IMR-90 (cell line): Measurements from ENCODE around the gene PCDHGA8. TPM values are rescaled to one million over a fixed set of nuclear protein-coding genes. Genes with fewer than 3 reads are reported as not detected.
"Not testable (repeated sequence)": the region's sequence is repeated elsewhere in the genome, so short reads cannot be mapped to it uniquely, and the experiment has no call there.

Experiments used
- ATAC-seq: fragments of 200-7000 bp; cut with Tn5 transposase; 2 replicates; pipeline ENCODE4 v1.9.1; 2020; ENCODE audit warnings: low read depth, mild to moderate bottlenecking, moderate library complexity
- BruUV-seq: library from RNA; stranded (reverse); fragments of 400-500 nt; replicated peaks from 2 replicates; lab custom pipeline; 2021; lab: Mats Ljungman, UMichigan
- CTCF ChIA-PET: fragments of 300-600 bp; formaldehyde crosslinking; extraction: SDS; loops from one replicate; lab custom pipeline; 2021; ENCODE audit warnings: antibody characterized with exemption; lab: Yijun Ruan, JAX
- POLR2A ChIA-PET: fragments of 300-600 bp; sonication (Branson Sonifier 250); formaldehyde crosslinking; loops from one replicate; lab custom pipeline; 2022; ENCODE audit warnings: antibody characterized with exemption; ENCODE audit not compliant: unreplicated experiment; lab: Charles Lee
- DNase-seq: peaks from one replicate; pipeline ENCODE4 v3.0.0; 2013
- H2AFZ ChIP-seq: replicated peaks from 2 replicates; pipeline ENCODE3; 2013; ENCODE audit warnings: low read length, mild to moderate bottlenecking; ENCODE audit not compliant: poor library complexity
- H2AK5ac ChIP-seq: 2 replicates; pipeline ENCODE4 v1.6.1; 2013; ENCODE audit warnings: low read depth, low read length, inconsistent platforms
- H2AK9ac ChIP-seq: replicated peaks from 2 replicates; pipeline ENCODE3; 2013; ENCODE audit warnings: mild to moderate bottlenecking, low read depth, low read length, moderate library complexity; ENCODE audit not compliant: poor library complexity
- H2BK120ac ChIP-seq: 2 replicates; pipeline ENCODE4 v1.6.1; 2013; ENCODE audit warnings: low read depth, low read length, inconsistent platforms
- H2BK15ac ChIP-seq: 3 replicates; pipeline ENCODE4 v1.6.1; 2013; ENCODE audit warnings: low read depth, low read length, inconsistent platforms
- H2BK20ac ChIP-seq: 2 replicates; pipeline ENCODE4 v1.6.1; 2013; ENCODE audit warnings: low read depth, mild to moderate bottlenecking, inconsistent platforms, low read length, moderate library complexity
- H2BK5ac ChIP-seq: 2 replicates; pipeline ENCODE4 v1.6.1; 2013; ENCODE audit warnings: mild to moderate bottlenecking, low read depth, low read length, inconsistent platforms; ENCODE audit not compliant: poor library complexity, severe bottlenecking
- H3K14ac ChIP-seq: replicated peaks from 2 replicates; pipeline ENCODE4 v1.6.1; 2013; ENCODE audit warnings: low read depth, low read length, inconsistent platforms
- H3K18ac ChIP-seq: 2 replicates; pipeline ENCODE4 v1.6.1; 2013; ENCODE audit warnings: low read depth, low read length, control low read depth
- H3K23ac ChIP-seq: 2 replicates; pipeline ENCODE4 v1.6.1; 2013; ENCODE audit warnings: low read depth, low read length, inconsistent platforms
- H3K27ac ChIP-seq: 2 replicates; pipeline ENCODE4 v1.5.1; 2013; ENCODE audit warnings: mild to moderate bottlenecking, control low read depth, low read length; ENCODE audit not compliant: insufficient read depth
- H3K27me3 ChIP-seq: 2 replicates; pipeline ENCODE4 v1.6.1; 2013; ENCODE audit warnings: low read length; ENCODE audit not compliant: control insufficient read depth, insufficient read depth
- H3K36me3 ChIP-seq: 2 replicates; pipeline ENCODE4 v1.6.1; 2013; ENCODE audit warnings: low read length, mixed read lengths; ENCODE audit not compliant: control insufficient read depth, insufficient read depth
- H3K4ac ChIP-seq: 2 replicates; pipeline ENCODE4 v1.6.1; 2013; ENCODE audit warnings: low read depth, low read length, inconsistent platforms
- H3K4me1 ChIP-seq: 2 replicates; pipeline ENCODE4 v1.6.1; 2013; ENCODE audit warnings: low read length, mixed read lengths; ENCODE audit not compliant: control insufficient read depth, insufficient read depth
- H3K4me2 ChIP-seq: 2 replicates; pipeline ENCODE4 v1.6.1; 2013; ENCODE audit warnings: low read depth, mild to moderate bottlenecking, control low read depth, low read length, moderate library complexity
- H3K4me3 ChIP-seq: 2 replicates; pipeline ENCODE4 v1.5.1; 2013; ENCODE audit warnings: low read depth, mild to moderate bottlenecking, control low read depth, low read length, moderate library complexity; ENCODE audit not compliant: insufficient read depth
- H3K56ac ChIP-seq: 2 replicates; pipeline ENCODE4 v1.6.1; 2013; ENCODE audit warnings: low read length, inconsistent platforms; ENCODE audit not compliant: insufficient read depth; ENCODE audit errors: extremely low read depth
- H3K79me1 ChIP-seq, 2 experiments: 2 replicates each; pipeline ENCODE4 v1.6.1; 2013; ENCODE audit warnings: low read length in 2 of 2, inconsistent platforms in 1 of 2, low read depth in 1 of 2
- H3K9ac ChIP-seq: 2 replicates; pipeline ENCODE4 v1.6.1; 2013; ENCODE audit warnings: low read depth, low read length, control low read depth
- H3K9me1 ChIP-seq: 2 replicates; pipeline ENCODE4 v1.6.1; 2013; ENCODE audit warnings: low read length, inconsistent platforms; ENCODE audit not compliant: insufficient read depth
- H3K9me3 ChIP-seq: 2 replicates; pipeline ENCODE4 v1.6.1; 2013; ENCODE audit warnings: low read length; ENCODE audit not compliant: control insufficient read depth, insufficient read depth
- H4K20me1 ChIP-seq: 2 replicates; pipeline ENCODE4 v1.6.1; 2013; ENCODE audit warnings: low read length, inconsistent platforms; ENCODE audit not compliant: insufficient read depth
- H4K5ac ChIP-seq: 2 replicates; pipeline ENCODE4 v1.6.1; 2013; ENCODE audit warnings: mild to moderate bottlenecking, low read depth, low read length, control low read depth
- H4K8ac ChIP-seq, 2 experiments: 2 replicates each; pipeline ENCODE4 v1.6.1; 2013; ENCODE audit warnings: low read depth in 2 of 2, low read length in 2 of 2, control low read depth in 1 of 2, inconsistent platforms in 1 of 2
- H4K91ac ChIP-seq: 2 replicates; pipeline ENCODE4 v1.6.1; 2013; ENCODE audit warnings: low read depth, low read length, inconsistent platforms; ENCODE audit not compliant: insufficient read depth
- CTCF ChIP-seq: conservative IDR thresholded peaks from 2 replicates; pipeline ENCODE4 v1.5.1; 2012; ENCODE audit warnings: mild to moderate bottlenecking, low read depth, low read length, improper control_type of control experiment
- RAD21 ChIP-seq: IDR thresholded peaks from 2 replicates; pipeline ENCODE4 v1.6.1; 2012; ENCODE audit warnings: low read length, improper control_type of control experiment
- WGBS, 2 experiments: methylation state at CpG; one replicate each; pipeline versions ENCODE4 v1.1.5 to v1.1.7; 2013; ENCODE audit warnings: missing lambda C conversion rate in 2 of 2; ENCODE audit not compliant: insufficient read length in 1 of 2; ENCODE audit errors: extremely low coverage in 2 of 2; 5-methylcytosine and 5-hydroxymethylcytosine counted together
- dilution Hi-C: fragments of 300-500 bp; cut with HindIII; formaldehyde crosslinking; loops from one replicate; pipeline ENCODE4 v1.14.3; 2018; ENCODE audit warnings: low sequenced_read_pairs; ENCODE audit not compliant: unreplicated experiment
- in situ Hi-C: fragments of 300-500 bp; cut with MboI; formaldehyde crosslinking; loops from 3 replicates; pipeline ENCODE4 v1.14.3; 2019; ENCODE audit warnings: low sequenced_read_pairs, inconsistent platforms, mixed read lengths
- intact Hi-C: fragments of 100-400 bp; cut with micrococcal nuclease; formaldehyde crosslinking; loops from 2 replicates; pipeline ENCODE4 v1.10.0; 2022
- polyA plus RNA-seq, 3 experiments: library from polyadenylated mRNA; depleted of rRNA; stranded (reverse); fragments of >200 nt; gene quantifications; 2 replicates each; pipeline ENCODE4 v1.2.3, GENCODE V29; 2012; ENCODE audit warnings: low replicate concordance in 1 of 3
- total RNA-seq: library from RNA; depleted of rRNA; stranded (reverse); fragments of >200 nt; gene quantifications from 2 replicates; pipeline ENCODE4 v1.2.3, GENCODE V29; 2012

Gene PCDHGA8
- total and polyA plus RNA-seq, 2 of the 4 experiments (the other 2 are of a cell fraction): 0.89 to 2.0 TPM

DNA sequence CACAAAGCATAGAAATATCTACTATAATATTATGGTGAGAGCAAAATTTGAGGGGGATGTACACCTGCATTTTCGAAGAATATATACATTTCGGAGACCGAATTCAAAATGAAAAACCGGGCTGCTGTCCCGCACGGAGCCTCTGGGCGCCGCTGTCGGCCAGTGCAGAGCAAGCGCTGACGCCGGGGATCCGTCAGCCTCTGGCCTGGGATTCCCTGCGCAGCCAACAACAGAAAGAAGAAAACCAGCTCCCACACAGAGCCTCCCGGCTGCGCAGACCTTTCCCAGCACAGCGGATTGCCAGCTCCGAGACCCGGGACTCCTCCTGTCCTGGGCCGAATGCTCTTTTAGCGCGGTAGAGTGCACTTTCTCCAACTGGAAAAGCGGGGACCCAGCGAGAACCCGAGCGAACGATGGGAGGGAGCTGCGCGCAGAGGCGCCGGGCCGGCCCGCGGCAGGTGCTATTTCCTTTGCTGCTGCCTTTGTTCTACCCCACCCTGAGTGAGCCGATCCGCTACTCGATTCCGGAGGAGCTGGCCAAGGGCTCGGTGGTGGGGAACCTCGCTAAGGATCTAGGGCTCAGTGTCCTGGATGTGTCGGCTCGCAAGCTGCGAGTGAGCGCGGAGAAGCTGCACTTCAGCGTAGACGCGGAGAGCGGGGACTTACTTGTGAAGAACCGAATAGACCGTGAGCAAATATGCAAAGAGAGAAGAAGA is 15.5 kb downstream of the PCDHGA8 start, which contains the start of gene PCDHGB6:
Gene PCDHGB6, plus strand, starts transcription at position 232 of the 716 bp plus-strand sequence. Its CDS starts 182 bp downstream, at position 414.
- H3K4me1 ChIP-seq, in situ Hi-C loops, H2AK9ac ChIP-seq, H3K9me1 ChIP-seq, H4K91ac ChIP-seq, H2BK15ac ChIP-seq, H3K14ac ChIP-seq, H4K5ac ChIP-seq, H3K4me2 ChIP-seq, H3K27ac ChIP-seq, H3K9ac ChIP-seq, H4K20me1 ChIP-seq, H2AFZ ChIP-seq, H2BK120ac ChIP-seq, H3K27me3 ChIP-seq, H4K8ac ChIP-seq, dilution Hi-C loops, H2BK5ac ChIP-seq, H2AK5ac ChIP-seq, ATAC-seq, H3K23ac ChIP-seq, intact Hi-C loops, BruUV-seq, H3K4ac ChIP-seq, H2BK20ac ChIP-seq, H3K18ac ChIP-seq, H3K56ac ChIP-seq: not testable (repeated sequence)
- peak; percentile 19 for DNase-seq
- 12% methylated on average over 12 of the region's 51 CpGs; no CpG with 5 or more reads in 1 of the 2 experiments for WGBS, 2 experiments
- Histone ChIP-seq H3K9me3 (peaks cover 60% of the 10 kb centered on the region), H3K4me3 (peak within 1 kb of the TSS; percentile 23; the same call in 1 of the 2 replicates), H3K79me1 (peaks cover 9 to 15% of the 10 kb centered on the region in 2 experiments), H3K36me3 (peaks cover 18% of the 10 kb centered on the region)
- ChIA-PET CTCF (interaction anchor here (0.6 to 1.4 kb wide), 6 partner anchors 12 to 156 kb away, joined by 3 to 9 read pairs (median 4); partner anchors contain the start of gene PCDHGA11), POLR2A (interaction anchor here (0.6 to 1.5 kb wide), 2 partner anchors 153 to 189 kb away, joined by 4 to 5 read pairs; no protein-coding TSS in a partner anchor)
- TF ChIP-seq RAD21 (peak; percentile 38), CTCF (peak; percentile 37)
